GM21367 (cell line): Measurements from ENCODE around the gene DLX3.
"Not testable (repeated sequence)": the region's sequence is repeated elsewhere in the genome, so short reads cannot be mapped to it uniquely, and the experiment has no call there.

Experiments used
- ATAC-seq: cut with Tn5 transposase; IDR thresholded peaks from one replicate; pipeline ENCODE4 v1.9.1; 2021; ENCODE audit not compliant: unreplicated experiment

The DLX3 gene

DNA sequence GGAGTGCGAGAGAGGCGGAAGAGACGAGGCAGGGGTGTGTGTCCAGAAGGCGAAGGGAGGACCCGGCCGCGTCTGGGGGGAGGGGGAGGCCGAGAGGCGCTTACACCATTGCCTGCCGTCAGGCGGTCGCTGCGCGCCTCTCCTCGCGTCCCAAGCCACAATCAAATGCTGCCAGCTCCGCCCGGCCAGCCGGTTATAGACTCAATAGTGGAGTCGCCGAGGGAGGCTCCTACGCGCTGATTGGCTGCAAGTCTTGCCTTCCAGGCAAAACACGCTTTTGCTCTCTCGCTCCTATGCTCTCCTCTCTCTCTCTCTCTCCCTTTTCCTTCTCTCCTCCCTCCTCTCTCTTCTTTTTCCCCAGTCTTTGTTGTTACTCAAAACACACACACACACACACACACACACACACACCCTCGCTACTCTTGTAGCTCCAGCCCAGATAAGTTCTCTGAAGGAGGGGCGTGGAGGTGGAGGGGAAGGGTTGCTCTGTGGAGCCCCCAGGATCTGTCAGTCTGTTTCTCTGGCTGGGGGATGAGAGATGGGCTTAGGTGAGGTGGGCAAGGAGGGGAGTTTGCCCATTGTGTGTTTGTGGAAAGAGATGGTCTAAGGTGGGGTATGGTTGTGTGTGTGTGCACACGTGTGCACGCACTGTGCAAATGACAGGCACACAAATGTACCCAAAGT is at the start of gene DLX3:
DLX3 (minus strand) TSS at position 170 of the 684 bp plus-strand sequence. CDS start 226 bp downstream, outside the sequence.
- no peak for ATAC-seq

DNA sequence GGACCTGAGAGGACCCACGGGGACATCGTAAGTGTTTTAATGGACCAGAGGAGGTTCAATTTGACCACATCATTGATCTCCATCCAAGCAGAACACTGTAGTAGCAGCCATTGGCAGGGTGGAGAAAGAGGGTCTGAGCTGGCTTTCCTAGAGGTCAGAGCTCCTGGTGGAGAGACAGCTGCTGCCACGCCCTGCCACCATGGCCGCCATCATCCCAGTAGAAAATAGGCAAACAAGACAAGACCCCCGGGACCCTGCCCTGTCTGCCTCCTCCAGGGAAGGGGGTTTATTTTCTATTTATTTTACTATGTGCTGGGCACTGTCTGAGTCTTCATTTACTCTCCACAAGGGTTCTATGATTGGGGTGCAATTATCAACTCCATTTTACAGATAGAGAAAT is 49.5 kb upstream of the DLX3 start:
- ATAC-seq = no peak

DNA sequence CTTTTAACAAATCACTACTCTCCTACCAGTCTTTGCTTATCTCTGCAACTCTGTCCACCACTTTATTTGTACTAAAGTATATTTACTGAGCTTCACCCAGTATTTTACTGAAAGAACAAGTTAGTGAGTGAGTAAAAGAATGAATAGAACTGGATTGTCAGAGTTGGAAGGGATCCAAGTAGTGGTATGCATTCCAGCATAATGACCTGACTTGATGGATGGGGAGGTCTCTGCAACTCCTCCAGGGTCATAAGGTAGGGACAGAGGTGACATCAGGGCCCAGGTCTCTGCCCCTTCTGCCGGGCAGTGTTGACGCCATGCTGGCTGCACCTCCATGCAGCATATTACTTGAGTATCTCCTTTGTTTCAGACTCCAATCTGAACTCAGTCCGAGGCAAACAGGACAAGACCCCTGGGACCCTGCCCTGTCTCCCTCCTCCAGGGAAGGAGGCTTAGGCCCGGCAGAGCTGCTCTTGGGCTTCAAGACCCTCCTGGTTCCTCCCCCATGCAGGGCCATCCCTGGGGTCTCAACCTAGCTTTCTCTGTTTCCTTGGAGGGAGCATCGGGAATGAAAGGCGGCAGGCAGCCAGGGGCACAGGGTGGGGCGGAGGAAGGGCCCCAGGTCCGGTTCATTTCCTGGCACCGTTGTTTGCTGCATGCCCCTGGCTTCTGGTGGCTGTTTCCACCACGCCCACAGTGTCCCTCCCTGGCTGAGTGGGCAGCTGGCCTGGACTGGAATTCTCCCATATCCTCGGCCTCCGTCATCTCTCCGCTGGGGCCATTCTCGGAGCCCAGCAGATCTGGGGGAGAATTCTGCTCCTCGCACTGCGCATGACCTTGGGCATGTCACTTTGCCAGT is 48.5 kb upstream of the DLX3 start:
- ATAC-seq = no peak

DNA sequence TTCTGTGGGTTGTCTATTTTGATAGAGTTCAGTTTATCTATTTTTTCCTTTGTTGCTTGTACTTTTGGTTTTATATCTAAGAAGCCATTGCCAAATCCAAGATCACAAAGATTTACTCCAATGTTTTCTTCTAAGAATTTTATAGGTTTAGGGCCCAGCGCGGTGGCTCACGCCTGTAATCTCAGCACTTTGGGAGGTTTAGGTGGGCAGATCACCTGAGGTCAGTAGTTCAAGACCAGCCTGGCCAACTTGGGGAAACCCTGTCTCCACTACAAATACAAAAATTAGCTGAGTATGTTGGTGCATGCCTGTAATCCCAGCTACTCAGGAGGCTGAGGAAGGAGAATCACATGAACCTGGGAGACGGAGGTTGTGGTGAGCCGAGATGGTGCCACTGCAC is 47.2 kb upstream of the DLX3 start:
- no peak for ATAC-seq

DNA sequence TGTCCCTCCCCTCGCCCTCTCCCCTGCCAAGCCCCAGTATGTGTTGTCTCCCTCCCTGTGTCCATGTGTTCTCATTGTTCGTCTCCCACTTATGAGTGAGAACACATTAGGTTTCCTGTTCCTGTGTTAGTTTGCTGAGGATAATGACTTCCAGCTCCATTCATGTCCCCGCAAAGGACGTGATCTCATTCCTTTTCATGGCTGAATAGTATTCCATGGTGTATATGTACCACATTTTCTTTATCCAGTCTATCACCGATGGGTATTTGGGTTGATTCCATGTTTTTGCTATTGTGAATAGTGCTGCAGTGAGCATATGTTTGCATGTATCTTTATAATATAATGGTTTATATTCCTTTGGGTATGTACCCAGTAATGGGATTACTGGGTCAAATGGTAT is 45.5 kb upstream of the DLX3 start:
- ATAC-seq = not testable (repeated sequence)

DNA sequence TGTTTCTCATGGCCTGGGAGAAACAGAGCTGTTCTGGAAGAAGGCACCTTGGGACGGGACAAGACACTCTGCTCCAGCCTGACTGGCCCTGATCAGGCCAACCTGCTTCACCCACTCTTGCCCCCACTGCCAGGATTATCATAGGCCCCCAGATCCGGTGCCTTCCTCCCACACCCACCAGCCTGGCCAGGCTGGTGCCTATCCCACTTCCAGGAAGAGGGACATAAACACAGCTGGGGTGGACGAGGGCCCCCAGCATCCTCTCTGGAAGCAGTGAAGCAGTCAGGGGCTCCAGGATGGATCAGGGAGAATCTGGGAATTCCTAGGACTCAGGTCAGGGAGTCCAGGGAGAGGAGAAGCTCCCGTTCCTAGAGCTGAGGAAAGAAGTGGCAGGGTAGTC is 44.0 kb upstream of the DLX3 start:
- ATAC-seq = no peak

DNA sequence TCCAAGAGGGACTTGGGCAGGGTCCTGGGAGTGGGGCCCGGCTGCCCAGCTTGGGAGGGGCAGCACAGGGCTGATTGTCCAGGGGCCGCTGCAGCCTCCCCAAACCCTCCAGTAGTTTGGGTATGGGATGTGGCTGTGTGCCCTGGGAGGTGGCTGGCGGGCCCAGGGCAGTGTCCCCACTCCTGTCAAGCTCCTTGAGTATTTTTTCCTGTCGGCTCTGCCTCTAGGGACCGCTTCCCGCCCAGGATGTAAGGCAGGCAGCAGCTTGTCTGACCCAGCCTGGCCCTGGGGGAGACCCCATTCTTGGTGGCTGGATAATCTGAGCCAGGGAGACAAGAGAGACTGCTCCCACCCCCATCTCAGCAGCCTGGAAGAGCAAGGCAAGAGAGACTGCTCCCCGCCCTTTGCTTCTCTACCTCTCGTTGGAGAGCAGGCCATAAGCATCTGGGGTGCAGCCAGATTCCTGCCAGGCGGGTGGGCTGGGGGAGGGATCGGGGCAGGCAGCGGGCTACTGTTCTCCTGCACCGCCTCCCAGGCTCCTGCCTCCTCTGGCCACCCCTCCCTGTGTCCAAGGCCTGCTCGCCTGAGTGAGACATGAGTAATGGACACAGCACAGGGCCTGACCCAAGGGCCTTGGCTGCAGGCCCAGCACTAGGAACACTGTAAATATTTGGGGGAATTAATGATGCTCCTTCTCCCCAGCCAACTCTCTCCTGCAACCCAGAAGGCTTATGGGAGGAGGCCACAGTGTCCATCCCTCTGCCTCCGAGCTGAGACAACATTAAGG is 42.5 kb upstream of the DLX3 start:
- no peak for ATAC-seq

DNA sequence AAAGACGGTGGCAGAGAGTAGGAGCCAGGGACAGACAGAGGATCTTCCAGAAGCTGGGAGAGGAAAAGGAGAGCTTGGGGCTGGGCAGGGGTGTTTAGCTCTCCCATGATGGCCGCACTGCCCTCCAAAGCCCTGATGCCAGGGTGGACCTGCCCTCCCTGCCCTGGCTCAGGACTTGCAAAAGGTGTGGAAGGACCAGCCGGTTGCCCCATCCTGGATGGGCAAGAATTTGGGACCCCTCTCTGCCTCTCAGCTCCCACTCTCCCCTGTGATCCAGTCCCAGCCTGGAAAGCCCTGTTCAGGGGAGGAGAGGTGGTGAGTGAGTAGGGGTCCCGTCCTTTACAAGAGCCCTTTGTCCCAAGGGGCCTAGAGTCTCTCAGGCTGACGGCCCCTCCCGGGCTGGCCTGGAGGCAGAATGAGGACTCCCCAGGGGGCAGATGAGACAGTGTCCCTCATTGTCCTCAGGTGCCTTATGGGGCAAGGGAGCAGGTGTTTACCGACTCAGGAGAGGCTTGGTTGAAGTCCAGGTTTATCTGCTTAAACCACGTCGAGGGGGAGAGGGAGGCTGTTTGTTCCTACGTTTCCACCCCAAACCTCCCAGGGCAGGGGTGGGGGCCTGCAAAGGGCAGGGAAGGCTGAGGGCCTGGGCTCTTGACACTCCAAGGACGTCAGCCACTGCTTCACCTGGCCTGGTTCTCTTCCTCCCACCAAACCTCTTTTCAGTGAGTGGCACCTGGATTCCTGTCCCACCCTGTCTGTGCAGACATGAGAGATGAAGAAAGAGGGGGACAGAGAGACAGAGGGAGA is 41.6 kb upstream of the DLX3 start:
- no peak for ATAC-seq

DNA sequence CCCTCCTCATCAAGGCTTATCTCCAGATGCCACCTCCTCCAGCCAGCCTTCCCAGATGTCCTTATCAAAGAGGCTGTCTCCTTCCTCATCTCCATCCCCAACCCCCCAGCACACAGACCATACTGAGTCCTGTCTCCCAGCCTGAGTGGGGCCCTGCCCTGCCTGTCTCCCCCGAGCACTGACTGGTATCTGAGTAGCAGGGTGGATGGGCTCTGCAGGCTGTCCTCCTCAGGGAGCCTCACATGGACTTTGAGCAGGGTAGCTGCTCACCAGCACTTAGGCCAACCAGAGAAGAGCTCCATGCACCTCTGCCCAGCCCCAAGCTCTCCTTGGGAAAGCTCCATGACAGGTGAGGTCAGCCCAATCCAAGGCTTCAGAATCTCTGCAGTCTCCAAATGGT is 40.9 kb upstream of the DLX3 start:
- no peak for ATAC-seq

DNA sequence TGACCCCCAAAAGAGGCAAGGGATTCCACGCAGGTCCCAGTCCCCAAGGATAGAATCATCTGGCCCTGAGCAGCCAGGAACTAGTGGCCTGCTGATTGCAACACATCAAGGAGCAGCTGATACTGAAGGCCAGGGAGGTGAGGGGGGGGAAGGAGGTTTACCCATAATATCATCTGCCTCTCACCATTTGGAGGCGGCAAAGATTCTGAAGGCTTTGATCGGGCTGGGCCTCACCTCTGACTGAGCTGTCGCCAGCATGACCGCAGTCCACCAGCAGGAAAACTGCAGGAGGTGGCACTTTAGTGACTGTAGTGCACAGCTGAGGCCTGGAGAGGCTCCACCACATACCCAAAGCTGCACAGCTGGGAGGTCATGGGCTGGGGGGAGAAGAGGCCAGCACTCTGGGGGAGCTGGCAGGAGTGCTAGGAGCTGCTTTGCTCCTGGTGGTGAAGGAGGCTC is 40.4 kb upstream of the DLX3 start:
- no peak for ATAC-seq

DNA sequence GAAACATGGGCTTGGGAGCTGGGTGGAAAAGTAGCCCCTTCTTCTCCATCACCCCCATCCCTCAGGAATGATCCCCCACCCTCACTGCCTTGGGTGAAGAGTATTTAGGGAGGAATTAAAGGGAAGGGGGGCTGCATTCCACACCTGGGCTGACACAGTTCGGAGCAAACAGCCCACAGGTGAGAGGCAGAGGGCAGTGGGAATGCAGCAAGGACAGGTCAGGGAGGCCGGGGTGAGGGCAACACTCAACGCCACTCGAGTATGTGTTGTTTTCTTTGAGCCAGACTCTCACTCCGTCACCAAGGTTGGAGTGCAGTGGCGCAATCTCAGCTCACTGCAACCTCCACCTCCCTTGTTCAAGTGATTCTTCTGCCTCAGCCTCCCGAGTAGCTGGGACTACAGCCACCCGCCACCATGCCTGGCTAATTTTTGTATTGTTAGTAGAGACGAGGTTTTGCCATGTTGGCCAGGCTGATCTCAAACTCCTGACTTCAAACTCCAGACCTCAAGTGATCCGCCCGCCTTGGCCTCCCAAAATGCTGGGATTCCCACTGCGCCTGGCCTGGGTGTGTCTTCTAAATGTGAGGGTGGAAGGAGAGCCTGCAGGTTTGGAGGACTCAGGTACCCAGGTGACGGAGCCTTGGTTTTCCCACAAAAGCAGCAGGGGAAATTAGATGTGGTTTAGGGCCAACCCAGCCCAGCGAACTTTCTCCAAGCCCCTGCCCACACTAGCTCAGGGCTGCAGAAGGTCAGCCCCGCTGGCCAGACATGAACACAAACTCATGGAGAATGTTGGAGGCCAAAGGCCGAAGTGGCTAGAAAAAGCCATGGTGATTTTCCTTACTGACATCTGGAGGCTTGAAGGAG is 39.7 kb upstream of the DLX3 start:
- no peak for ATAC-seq

DNA sequence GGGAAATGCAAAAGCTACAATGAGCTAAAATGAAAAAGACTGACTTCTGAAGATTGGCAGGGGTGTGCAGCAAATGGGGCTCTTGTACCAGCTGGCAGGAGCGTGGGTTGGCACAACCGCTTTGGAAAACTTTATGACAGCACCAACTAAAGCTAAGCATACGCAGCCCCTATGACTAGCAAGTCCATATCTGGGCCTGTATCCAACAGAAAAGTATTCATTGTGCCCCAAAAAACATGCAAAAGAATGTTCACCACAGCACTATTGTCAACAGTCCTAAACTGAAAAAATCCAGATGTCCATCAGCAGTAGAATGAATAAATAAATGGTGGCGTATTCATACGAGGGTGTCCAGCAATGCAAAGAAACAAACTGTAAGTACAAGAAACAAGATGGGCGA is 38.3 kb upstream of the DLX3 start:
- ATAC-seq = no peak

DNA sequence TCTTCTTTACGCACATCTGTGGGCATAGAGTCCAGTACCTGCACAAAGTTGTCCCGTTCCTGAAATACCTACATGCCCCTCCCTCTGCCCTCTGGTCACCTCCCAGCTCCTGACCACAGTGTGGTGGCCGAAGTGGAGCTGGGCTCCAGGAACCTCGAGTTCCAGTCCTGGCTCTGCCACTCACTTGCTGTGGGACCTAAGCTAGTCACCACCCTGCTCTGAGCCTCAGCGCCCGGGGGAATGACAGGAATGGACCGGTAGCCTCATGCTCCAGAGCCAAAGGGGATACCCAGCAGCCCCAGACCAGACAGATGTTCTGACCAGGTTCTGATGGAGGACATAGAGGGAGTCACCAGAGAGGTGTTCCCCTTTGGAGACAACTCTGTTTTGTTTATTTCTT is 34.2 kb upstream of the DLX3 start:
- no peak for ATAC-seq

DNA sequence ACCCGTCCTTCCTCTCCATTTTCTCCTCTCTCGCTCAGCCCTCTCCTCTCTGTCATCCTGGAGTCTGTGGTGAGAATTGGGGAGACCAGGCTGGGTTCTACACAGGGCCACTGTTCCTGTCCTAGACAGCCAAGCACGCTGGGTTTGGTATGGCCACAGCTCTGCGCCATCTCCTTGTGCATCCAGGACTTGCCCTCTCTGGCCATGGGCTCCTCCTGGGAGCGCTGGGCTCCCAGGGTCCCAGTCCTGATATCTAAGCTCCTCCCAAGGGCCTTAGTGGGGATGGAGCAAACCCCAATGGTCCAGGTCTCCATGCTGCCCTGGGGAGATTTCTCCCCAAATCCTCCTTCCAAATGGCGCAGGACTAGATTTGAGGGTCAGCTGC is 33.7 kb upstream of the DLX3 start:
- ATAC-seq = no peak

DNA sequence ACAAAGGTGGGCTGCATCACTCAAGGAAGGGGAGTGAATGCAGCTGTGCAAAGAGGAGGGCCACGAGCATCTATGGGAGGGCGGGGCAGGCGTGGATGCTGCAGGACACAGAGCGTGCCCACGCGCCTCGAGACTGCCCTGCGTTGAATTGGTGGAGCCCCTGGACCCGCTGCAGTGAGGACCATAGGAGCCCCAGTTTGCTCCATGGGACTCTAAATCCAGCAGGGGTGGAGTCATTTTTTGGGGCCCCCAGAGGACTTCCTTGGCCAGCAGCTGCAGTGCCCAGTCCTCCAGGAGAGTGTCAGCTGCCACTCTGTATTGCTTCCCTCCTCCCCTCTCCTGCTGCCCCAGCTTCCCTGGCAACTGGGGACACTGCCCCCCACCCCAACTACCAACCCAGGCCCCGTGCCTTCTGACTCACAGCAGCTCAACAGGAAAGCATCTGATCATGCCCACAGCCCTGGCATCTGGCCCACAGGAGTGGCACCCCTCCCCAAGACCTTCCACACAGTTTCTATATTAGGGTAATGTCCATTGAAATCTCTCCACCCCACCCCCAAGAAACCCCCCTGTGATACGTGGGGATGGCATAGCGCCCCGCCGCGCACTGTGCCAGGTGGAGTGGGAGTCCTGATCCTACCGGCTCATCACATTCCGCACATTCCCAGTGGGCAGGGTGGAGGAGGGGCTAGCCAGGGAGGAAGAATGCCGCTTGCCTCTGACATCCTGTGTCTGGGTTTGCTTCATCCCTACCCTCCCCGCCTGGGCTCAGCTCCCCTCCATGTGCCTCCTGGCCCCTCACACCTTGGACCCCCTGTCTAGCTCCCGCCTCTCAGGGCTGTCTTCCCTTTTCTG is 33.1 kb upstream of the DLX3 start:
- no peak for ATAC-seq

DNA sequence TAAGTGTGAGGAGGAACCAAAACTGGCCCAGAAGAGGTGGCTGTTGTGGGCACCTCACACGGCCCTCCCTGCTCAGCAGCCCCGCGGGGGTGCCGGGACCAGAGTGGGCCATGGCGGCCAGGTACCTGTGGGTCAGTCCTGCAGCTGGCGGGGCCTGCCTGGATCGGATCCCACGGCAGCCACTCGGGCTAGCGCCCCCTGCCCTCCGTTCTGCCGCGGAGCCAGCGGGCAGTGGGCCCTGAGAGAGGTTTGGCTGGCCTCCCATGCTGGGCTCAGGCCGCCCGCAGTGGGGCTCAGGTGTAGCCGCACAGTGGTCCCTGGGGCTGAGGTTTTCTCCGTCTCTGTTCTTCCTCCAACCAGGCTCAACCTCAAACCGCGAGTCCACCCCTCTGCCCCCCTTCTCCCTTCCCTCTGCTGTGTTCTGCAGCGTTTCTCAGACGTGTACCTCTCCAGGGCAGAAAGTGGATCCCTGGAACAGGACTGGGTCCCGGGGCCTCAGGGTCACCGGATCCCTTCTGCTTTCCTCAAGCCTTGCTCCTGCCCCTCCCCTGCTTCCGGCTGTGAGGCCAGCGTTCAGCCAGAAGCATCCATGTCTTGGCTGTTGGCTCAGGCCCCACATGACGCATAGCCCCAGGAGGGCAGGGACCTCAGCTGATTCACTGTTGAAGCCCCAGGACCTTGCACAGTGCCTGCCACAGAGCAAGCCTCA is 32.3 kb upstream of the DLX3 start:
- ATAC-seq = no peak

DNA sequence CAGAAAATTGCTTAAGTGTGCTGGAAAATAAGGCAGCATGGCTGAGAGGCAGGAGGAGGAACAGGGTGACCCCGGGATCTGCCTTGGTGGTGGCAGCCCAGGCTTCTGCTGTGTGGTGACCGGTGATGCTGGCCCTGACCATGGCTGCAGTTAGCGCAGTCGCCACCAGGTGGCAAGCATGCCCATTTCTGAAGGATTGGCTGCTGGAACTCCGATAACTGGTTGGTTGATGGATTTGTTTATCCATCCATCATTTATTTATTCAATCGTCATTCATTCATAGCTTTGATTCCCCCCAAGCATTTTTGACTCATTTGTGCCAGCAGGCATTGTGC is 31.8 kb upstream of the DLX3 start:
- no peak for ATAC-seq

DNA sequence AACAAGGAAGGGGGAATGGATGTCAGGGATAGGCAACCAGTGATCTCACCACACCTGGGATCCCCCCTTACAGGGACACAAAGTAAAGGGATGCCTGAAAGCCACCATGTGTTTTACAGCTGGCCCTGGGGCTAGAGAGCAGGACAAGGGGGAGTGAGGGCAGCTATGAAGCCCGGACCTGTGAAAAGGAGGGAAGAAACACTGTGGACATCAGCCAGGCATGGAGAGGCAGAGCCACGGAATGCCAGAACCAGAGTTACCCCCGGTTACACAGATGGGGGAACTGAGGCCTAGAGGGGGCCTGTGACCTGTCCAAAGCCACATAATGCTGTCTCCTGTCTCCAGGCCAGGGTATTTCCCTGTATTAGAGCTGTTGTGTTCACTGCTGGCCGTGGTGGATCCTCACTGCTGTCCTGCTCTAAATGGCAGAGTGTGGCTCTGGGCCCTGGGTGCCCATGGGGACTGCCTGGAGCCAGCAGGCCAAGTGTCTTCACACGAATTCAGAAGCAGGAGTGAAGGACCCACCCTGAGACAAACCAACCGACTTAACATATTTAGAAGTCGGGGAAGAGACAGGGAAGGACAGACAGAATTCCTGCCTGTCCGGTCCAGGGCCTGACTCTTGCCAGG is 31.1 kb upstream of the DLX3 start:
- ATAC-seq = no peak
